22Rv1 (cell line): ENCODE data around the gene FLOT1.

Experiments used
- CTCF ChIP-seq: fragments of 450-650 bp; IDR thresholded peaks from 2 replicates; pipeline ENCODE4 v1.5.1; 2017; ENCODE audit warnings: mild to moderate bottlenecking
- ZFX ChIP-seq: fragments of 450-650 bp; IDR thresholded peaks from 2 replicates; pipeline ENCODE4 v1.6.1; 2017; ENCODE audit warnings: antibody characterized with exemption, borderline replicate concordance

GRCh38 chr6:30782425-30783014, 40.0 kb upstream of the FLOT1 start:
- TF ChIP-seq CTCF, result no peak
- TF ChIP-seq ZFX, result no peak
